Measurements from ENCODE around the gene SPSB2.

Gene SPSB2

DNA sequence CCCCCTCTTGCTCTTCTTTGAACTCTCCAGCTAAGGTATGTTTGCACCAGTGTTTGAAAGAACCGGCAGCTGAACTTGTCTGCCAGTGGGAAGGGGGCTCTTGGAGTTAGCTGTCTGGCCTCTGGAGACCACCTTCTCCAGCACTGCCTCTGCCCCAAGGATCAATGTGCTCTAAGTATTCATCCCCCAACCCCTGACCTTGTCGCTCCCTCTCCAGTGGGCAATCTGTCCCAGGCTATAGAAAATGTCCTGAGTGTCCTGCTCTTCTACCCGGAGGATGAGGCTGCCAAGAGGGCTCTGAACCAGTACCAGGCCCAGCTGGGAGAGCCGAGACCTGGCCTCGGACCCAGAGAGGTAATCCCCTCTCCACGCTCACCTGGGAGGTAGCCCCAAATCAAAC is 42.1 kb downstream of the SPSB2 start:
- no peak for DNase-seq (ENCODE audit: low read depth)

DNA sequence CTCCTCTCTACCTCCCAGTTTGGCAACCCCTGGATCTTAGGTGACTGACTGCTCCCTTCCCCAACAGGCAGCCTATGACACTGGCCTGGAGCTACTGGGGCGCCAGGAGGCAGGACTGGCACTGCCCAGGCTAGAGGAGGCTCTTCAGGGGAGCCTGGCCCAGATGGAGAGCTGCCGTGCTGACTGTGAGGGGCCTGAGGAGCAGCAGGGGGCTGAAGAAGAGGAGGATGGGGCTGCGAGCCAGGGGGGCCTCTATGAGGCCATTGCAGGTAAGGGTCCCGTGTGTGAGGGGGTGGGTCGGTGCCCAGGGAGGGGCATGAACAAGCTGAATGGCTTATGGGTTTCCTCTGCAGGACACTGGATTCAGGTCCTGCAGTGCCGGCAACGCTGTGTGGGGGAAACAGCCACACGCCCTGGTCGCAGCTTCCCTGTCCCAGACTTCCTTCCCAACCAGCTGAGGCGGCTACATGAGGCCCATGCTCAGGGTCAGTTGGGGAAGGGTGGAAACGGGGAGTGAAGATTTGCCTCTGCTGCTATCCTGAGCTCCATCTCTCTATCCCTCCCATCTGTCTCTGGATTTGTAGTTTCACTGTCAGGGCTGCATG is 42.7 kb downstream of the SPSB2 start:
- no peak for DNase-seq (ENCODE audit: low read depth)

DNA sequence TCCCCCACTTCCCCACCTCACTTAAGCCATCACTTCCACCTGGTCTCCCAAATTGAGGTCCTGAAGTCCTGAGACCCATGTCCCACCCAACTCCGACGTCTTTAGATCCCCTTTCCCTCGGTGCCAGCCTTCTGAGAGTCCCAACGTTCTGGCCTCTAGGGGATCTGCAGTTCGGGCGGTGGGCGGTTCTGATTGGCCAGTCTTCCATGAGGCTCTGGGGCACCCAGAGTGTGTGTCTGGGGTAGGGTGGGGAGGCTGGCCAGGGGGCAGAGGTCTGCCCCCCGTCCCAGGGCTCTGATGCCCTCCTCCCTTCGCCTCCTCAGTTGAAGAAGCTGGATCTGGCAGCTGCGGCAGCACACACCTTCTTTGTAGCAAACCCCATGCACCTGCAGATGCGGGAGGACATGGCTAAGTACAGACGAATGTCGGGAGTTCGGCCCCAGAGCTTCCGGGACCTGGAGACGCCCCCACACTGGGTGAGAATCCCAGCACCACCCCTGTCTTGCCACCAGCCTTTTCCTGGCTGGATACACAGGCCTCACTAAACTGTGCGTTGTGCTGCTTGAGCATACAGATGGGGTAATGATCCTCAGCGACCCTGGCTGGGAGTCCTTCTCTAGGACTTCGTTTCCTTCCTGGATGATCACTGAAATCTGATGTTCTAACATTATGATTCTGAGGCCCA is 43.4 kb downstream of the SPSB2 start:
- DNase-seq (ENCODE audit: low read depth) = peak; percentile 35

GRCh38 chr12:6828781-6829535 is 44.1 kb downstream of the SPSB2 start:
- DNase-seq (ENCODE audit: low read depth) = no peak

DNA sequence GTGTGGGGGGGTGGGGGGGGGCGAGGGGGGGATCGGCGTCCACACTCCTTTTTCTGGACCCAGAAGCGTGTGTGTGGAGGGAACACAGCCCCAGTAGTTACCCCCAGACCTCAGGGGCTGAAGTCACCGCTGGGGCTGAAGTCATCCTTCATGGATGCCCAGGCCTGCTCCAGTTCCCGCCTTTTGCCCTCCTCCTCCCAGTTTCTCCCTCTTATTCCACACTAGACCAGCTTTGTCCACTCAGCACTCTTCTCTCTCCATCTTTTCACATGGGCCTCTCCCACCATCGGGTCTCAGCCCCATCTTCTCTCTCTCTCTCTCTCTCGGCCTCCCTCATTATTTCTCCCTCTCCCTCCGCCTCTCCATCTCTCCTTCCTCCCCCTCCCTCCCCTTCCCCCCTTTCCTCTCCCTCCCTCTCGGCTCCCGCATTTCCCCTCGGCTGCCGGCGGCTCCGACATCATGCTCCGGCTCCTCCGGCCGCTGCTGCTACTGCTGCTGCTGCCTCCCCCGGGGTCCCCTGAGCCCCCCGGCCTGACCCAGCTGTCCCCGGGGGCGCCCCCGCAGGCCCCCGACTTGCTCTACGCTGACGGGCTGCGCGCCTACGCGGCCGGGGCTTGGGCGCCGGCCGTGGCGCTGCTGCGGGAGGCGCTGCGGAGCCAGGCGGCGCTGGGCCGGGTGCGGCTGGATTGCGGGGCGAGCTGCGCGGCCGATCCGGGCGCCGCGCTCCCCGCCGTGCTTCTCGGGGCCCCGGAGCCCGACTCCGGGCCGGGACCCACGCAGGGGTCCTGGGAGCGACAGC is 44.9 kb downstream of the SPSB2 start, which contains the start of gene P3H3:
Gene P3H3, plus strand, starts transcription at position 426 of the 799 bp plus-strand sequence. Its CDS starts 34 bp downstream, at position 460.
- DNase-seq (ENCODE audit: low read depth) = peak; percentile 52

GRCh38 chr12:6827437-6827911 is 45.6 kb downstream of the SPSB2 start:
- DNase-seq (ENCODE audit: low read depth) = peak; percentile 82

DNA sequence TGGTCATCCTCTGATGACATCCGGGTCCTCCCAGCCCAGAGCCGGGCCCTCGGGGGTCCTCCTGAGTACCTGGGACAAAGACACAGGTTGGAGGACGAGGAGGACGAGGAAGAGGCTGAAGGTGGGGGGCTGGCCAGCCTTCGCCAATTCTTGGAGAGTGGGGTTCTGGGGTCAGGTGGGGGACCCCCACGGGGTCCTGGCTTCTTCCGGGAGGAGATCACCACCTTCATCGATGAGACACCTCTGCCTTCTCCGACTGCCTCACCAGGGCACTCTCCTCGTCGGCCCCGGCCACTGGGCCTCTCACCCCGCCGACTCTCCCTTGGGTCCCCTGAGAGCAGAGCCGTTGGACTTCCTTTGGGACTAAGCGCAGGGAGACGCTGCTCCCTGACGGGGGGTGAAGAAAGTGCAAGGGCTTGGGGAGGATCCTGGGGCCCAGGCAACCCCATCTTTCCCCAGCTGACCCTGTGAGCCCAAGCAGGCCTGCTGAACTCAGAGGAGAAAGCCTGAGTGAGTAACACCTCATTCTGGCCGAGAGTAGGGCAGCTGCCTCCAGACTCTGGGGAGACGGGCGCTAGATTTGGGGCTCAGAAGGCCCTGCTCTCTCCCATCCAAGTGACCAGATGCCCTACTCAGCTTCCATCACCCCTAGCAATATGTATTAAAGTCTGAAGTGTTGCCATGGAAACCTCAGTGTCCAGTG is 46.2 kb downstream of the SPSB2 start:
- DNase-seq (ENCODE audit: low read depth) = no peak

- DNase-seq (ENCODE audit: low read depth) = no peak
Observed at GRCh38 chr12:6826125-6826733, 46.9 kb downstream of the SPSB2 start.

DNA sequence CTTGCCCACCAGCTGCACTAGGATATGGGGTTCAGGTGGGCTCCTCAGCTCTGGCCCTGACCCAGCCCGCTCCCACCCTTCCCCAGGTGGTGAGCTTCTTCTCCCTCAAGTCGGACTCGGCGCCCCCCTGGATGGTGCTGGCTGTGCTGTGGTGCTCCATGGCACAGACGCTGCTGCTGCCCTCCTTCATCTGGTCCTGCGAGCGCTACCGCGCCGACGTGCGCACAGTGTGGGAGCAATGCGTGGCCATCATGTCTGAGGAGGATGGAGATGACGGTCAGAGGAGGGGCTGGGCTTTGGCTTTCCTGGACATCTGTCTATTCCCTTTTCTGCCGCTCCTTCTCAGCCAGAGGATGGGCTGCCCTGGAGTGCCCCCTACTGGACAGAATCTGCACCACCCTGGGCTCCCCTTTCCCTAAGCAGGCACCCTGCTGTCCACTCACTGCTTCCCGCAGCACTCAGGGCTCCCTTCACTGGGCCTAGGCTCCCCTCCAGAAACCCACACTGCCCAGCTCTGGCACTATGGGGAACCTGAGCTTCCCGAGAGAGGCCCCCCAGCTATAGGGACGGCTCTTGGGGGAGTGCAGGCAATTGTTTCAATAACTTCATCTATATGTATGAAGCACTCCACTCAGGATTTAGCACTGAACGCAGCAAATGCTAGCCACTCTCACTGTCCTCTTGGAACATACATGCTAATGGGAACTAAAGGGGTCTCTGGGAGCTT is 47.5 kb downstream of the SPSB2 start:
- peak; percentile 48 for DNase-seq (ENCODE audit: low read depth)

DNA sequence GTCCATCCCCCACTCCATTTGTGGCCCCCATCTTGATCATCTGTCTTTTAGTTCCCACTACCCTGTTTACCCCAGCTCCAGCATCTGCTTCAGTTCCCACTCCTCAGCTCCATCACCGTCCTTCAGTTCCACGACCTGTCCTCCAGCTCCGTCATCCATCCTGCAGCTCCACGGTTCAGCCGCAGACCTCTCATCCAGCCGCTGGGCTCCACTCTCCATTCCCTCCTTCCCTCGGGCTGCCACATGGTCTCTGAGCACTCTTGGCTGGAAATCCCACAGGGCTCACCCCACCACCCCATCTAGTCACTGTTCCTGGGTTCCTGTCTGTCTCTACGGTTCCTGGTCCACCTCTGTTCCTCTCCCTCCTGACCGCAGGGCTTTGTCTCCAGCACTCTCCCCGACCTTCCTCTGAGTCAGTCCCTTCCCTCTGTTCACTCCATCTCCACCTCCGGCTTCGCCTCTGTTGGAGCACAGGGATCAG is 48.2 kb downstream of the SPSB2 start:
- DNase-seq (ENCODE audit: low read depth) = no peak

DNA sequence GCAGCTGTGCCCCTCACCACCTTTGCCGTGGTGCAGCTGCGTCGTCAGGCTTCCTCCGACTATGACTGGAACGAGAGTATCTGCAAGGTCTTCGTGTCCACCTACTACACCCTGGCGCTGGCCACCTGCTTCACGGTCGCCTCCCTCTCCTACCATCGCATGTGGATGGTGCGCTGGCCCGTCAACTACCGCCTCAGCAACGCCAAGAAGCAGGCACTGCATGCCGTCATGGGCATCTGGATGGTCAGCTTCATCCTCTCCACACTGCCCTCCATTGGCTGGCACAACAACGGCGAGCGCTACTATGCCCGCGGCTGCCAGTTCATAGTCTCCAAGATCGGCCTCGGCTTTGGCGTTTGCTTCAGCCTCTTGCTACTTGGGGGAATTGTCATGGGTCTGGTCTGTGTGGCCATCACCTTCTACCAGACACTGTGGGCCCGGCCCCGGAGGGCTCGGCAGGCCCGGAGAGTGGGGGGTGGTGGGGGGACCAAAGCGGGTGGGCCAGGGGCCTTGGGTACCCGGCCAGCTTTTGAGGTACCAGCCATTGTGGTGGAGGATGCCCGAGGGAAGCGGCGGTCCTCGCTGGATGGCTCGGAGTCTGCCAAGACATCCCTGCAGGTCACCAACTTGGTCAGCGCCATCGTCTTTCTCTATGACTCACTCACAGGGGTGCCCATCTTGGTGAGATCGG is 48.9 kb downstream of the SPSB2 start:
- no peak for DNase-seq (ENCODE audit: low read depth)

DNA sequence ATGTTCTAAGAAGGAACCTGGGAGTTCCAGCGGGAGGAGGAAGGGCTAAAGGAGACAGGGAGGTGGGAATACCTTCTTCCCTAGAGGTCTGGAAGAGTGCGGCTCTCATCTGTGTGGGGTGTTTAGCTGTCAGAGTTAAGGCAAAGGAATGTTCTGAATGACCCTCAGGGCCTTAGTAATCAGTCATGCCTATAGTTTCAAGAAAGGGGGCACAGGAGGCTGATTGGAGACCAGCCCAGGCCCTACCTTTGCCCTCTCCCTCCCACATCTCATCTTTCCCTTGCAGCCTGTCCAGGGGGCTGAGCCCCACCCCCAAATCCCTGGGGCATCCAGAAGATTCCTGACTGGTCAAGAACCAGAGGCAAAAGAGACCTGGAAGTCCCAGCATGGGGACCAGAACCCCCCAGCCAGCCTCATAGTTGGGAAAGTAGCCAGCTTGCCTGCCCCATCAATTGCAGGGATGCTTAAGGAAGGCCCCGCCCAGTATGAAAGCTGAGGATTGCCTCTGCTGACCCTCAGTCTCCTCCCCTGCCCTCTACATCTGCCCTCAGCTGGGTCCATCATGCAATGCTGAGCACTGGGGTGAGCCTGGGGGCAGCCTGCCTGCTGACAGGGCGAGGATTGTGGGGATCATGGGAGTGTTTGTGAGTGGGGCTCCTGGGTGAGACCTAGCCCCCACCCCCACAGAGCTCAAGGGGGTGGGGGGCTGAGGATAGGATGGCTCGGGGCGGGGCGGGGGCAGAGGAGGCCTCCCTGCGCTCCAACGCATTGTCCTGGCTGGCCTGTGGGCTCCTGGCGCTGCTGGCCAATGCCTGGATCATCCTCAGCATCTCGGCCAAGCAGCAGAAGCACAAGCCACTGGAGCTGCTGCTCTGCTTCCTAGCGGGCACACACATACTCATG is 49.7 kb downstream of the SPSB2 start:
- DNase-seq (ENCODE audit: low read depth) = no peak

DNA sequence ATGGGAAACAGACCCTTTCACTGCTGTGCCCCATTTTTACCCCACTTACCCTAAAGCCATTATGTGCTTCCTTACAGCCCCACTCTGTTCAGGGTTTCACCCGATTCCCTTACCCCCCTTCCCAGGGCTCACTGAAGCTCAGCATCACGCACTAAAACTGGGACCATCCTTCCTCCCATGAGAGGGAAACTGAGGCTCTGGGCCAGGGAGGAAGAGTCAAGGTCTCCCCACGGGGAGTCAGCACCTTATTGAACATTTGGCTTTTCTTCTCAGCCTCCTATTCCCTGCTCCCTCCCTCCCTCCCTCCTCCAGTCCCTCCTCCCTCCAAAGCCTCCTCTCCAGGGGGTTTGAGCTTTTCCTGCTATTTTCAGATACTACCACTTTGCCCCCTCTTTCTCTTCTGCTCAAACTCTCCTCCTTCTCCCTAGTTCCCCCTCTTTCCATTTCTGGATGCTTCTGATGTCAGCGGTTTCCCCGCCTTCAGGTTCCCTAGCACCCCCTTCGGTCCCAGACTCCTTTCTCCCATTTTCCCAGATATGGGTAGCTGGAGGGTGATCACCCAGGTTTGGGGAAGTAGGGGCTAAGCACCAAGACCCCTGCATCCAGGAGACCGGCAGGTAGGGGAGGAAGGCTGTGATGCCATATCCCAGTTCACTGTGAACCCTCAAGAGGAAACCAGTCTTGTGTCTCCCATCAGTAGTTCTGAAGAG is 50.5 kb downstream of the SPSB2 start:
- no peak for DNase-seq (ENCODE audit: low read depth)

DNA sequence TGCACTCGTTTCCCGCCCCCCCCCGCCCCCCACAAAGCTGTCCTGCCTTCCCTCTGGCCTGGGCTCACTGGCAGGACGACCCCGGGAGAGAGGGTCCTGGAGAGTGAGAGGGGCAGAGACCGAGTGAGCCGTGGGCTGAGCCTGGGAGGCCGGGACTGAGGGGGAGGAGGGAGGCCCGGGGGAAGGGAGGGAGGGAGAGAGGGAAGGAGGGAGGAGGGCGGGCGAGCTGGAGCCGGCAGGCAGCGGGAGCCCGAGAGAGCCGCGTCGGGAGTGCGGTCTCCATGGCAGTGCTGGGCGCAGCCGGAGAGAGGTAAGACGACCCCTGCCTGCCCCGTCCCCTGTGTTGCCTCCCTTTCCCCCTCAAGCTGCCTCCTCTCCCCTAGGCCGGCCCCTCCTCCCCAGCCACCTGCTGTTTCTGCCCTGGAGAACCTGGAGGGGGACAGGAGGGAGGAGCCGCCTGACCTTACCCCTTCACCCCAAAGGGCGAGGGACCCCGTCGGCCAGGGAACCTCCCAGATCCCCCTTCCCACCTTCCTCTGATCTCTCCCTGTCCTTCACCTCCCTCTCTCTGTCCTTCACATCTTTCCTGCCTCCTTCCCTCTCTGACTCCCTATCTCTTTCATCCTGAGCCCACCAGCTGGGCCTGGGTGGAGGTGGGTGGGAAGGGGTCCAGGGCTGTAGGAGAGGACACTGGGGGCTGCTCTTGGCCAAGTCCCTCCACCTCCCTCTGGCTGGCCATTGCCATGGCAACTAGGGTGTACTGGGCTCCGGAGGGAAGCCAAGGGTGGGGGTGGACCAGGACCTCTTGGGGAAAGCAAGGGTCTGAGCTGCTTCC is 51.3 kb downstream of the SPSB2 start, which contains the start of gene GPR162:
Gene GPR162, plus strand, starts transcription at position 231 of the 835 bp plus-strand sequence. CDS start 2,078 bp downstream, outside the sequence.
- DNase-seq (ENCODE audit: low read depth) = no peak
